GM18502 (cell line): ENCODE results near the gene SEC61B.
"Not testable (repeated sequence)": the region's sequence is repeated elsewhere in the genome, so short reads cannot be mapped to it uniquely, and the experiment has no call there.

ENCODE experiments used
- ATAC-seq: cut with Tn5 transposase; IDR thresholded peaks from one replicate; pipeline ENCODE4 v1.9.1; 2021; ENCODE audit warnings: mild to moderate bottlenecking; ENCODE audit not compliant: unreplicated experiment, poor library complexity

The SEC61B gene

DNA sequence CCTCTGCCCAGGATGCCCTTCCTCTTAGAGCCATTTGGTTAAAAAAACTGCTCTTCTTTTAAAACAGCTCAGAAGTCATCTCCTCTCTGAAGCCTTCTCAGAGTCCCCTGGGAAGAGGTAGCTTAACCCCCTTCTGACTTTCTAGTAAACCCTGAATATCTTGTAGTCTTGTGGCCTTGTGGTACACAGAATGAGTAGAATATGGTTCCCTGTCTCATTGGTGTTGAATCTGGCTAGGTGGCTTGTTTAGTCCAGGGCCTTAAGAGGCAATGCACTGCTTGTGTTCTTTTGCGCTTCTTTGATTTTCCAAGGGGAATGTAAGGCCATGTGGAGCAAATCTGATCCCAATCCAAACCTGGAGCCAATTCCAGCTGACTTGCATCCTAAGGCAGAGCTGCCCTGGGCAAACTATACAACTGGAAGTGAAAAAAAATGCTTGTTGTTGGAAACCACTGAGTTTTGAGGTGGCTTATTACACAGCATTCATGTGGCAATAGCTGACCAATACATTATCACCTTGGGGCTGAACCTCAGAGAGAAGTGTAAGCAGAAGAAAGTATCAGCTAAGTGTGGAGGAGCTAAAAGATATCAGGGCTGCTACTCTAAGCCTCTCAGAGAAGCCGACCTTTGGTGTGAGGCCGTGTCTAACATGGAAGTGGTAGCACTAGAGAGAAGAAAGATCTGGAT lies 31.3 kb upstream of the SEC61B start:
- ATAC-seq: no peak

DNA sequence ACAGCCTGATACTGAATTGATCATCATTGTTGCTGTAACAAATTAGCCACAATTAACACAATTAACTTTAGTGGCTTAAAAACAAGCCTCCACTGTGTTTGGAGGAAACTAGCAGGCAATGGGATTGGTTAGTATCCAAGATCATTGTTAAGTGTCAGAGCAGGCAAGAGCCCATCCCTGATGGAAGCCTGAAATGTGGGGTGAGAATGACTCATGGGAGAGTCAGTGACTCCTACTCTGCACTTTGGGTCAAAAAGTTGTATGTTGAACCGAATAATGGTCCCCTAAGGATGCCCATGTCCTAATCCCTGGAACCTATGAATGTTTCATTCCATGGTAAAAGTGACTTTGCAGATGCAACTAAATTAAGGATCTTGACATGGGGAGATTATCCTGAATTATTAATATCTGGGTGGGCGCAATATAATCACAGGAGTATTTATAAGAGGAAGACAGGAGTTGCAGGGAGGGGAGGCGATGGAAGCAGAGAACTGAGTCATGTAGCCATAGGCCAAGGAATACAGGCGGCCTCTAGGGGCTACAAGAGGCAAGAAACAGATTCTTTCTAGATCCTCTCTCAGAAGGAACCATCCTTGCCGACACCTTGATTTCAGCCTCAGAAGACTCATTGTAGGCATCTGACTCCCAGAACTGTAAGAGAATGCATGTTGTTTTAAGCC lies 29.2 kb upstream of the SEC61B start:
- no peak for ATAC-seq

- ATAC-seq: no peak
Measured at GRCh38 chr9:99193466-99193821, 28.6 kb upstream of the SEC61B start.

DNA sequence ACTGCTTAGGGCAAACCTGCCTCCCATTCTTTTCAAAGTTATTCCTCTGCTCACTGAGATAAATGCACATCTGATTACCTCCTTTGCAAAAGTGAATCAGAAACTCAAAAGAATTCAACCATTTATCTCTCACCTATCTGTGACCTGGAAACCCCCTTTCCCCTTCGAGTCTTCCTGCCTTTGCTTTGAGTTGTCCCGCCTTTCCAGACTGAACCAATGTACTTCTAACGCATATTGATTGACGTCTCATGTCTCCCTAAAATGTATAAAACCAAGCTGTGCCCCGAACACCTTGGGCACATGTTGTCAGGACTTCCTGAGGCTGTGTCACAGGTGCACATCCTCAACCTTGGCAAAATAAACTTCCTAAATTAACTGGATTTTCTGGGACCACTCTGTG lies 25.6 kb upstream of the SEC61B start:
- not testable (repeated sequence) for ATAC-seq

GRCh38 chr9:99197124-99197630 lies 24.9 kb upstream of the SEC61B start:
- no peak for ATAC-seq

- ATAC-seq: no peak
Measured at GRCh38 chr9:99197987-99198386, 24.1 kb upstream of the SEC61B start.

GRCh38 chr9:99199938-99200539 lies 22.0 kb upstream of the SEC61B start:
- ATAC-seq: peak; percentile 65

- ATAC-seq: no peak
Measured at GRCh38 chr9:99201603-99202002, 20.5 kb upstream of the SEC61B start.

DNA sequence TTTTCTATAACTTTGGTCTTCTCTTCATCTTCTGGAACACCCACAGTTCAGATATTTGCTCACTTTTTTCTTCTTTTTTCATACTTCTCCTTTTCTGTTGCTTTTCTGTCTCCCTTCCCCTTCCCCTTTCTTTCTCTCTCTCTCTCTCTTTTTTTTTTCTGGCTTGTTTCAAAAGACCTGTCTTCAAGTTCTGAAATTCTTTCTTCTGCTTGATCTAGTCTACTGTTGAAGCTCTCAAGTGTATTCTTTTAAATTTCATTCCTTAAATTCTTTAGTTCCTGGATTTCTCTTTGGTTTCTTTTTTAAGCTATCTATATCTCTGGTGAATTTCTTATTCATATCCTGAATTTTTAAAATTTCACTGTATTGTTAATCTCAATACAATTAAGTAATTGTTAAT lies 11.5 kb upstream of the SEC61B start:
- ATAC-seq: no peak

DNA sequence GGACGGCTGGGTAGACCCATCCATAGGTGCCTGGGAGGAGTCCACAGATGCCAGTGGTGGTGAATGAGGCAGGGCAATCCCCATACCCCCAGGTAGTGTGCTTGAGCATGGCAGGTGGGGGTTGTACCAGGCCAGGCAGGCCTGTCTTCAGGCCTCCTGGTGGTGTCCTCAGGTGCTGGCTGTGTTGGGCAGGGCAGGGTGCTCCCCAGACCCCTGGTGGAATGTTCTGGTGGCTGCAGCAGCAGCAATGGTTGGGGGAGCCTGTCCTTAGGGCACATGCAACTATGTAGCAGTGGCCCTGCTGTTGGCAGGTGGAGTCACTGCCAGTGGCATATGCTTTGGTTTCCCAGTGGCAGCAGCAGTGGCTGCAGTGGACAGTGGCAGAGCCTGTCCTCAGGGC lies 10.3 kb upstream of the SEC61B start:
- no peak for ATAC-seq

- no peak for ATAC-seq
Measured at GRCh38 chr9:99213197-99213596, 8.9 kb upstream of the SEC61B start.

DNA sequence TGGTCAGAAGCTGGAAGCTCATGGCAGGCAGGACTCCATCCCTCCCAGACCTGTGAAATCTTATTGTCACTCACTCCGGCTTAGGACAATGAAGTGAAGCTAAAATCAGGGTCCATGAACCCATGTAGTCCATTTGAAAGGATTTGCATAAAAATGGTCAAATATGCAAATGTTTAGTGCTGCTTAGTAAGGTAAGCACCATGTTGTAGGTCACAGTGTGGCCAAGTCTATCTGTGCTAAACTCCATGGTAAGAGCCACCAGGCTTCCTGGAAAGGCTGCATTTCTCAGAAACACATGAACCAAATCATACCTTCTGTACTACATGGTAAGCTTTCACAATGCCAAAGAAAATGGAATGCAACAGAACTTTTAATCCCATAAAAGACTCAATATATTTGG lies 6.0 kb upstream of the SEC61B start:
- no peak for ATAC-seq

- no peak for ATAC-seq
Measured at GRCh38 chr9:99220011-99220410, 2.1 kb upstream of the SEC61B start.

DNA sequence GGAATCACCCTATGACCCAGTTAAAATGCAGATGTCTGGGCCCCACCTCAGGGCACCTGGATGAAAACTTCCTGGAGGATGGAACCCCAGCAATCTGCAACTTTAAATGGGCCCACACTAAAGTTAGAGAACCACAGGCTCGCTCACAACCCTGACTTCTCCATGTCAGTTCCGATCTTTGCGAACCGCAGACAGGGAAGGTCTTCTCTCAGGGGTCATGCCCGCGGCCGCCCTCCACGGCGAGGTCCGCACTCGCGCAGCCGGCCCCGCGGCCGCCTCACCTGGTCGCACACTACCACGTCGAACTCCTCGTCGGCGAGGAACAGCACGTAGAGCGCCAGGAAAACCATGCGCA lies 839 bp upstream of the SEC61B start:
- no peak for ATAC-seq

GRCh38 chr9:99222416-99223270 lies 561 bp downstream of the SEC61B start:
- peak; percentile 26 for ATAC-seq

GRCh38 chr9:99224445-99224844 lies 2.4 kb downstream of the SEC61B start:
- ATAC-seq: no peak

DNA sequence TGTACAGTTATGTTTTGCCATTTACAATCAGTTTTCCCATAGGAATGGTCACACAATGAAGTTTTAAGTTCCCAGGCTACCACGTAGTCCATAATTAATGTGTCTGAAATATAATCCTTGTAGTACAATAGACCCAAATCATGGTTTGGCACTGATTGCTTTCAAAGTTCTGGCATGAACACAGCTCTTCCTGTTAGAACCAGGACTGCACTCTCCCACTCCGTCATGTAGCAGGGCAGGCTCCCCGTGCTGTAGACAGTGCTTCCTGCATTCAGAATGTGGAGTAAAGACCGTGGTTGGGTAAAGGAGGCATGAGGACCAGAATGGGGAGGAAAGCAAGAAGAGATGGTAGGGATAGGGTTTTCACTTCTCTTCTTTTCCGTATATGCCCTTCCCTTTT lies 4.0 kb downstream of the SEC61B start:
- ATAC-seq: no peak

DNA sequence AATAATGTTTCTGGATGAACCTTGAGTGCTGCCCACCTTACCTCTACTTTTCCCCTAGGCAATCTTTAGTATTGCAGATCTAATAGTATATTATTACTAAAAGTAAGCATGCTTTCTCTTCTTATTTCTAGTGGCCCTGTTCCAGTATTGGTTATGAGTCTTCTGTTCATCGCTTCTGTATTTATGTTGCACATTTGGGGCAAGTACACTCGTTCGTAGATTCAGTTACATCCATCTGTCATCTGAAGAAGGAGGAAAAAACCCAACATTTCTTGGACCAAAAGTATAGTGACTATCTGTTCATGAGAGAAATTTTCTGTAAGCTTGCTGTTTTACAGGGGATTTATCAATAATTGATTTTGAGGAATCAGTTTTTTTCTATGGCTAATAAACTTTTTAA lies 8.1 kb downstream of the SEC61B start:
- no peak for ATAC-seq

DNA sequence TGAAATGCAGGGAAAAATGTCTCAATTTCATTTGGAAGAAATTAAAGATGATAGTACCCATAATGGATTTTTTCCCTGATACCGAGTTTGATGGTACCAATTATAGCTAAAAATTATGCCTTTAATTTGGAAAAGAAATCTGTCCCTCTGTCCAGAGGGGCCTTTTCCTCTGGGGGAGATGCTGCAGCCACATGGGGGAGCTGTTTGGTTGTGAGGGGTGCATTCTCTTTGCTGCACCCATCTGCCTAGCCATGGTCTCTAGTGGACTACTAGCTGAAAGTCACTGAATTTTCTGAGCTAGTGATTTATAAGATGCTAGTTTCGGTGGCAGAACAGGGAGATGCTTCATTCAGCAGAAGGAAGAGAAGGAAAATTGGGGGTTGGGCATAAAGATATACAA lies 9.6 kb downstream of the SEC61B start:
- no peak for ATAC-seq

GRCh38 chr9:99234618-99235017 lies 12.5 kb downstream of the SEC61B start:
- no peak for ATAC-seq

DNA sequence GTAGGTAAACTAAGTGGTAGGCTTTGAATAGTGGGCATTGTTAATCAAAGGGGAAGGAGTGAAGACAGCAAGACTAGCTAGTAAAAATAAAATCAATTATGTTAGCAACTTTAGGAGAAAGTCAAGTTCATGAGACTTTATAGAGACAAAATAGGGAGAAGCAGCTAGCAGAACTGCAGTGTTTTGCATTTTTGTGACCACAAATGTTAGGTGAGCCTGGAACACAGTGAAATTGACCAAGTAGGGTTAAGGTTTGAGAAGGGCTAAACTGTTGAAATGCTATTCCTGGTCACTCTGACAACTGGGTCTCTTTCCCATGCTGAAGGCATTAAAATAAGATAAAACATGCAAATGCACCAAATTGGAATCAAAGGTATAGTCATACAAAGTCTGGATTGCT lies 13.0 kb downstream of the SEC61B start:
- ATAC-seq: no peak
